HG03139 (cell line): ENCODE data around the gene EBP.

Experiments used
- ATAC-seq: cut with Tn5 transposase; IDR thresholded peaks from one replicate; pipeline ENCODE4 v1.9.1; 2021; ENCODE audit not compliant: unreplicated experiment

EBP gene

GRCh38 chrX:48521353-48522243 is at the start of gene EBP:
Gene EBP, plus strand, starts transcription at chrX:48521808. Its CDS starts 1,964 bp downstream, at chrX:48523772.
- ATAC-seq = peak; percentile 95

GRCh38 chrX:48472225-48472624 is 49.4 kb upstream of the EBP start:
- ATAC-seq = no peak

- no peak for ATAC-seq
These were observed 48.5 kb upstream of the EBP start for GRCh38 chrX:48472851-48473703.

GRCh38 chrX:48473704-48473990 is 48.0 kb upstream of the EBP start:
- ATAC-seq = no peak

- ATAC-seq = no peak
These were observed 47.5 kb upstream of the EBP start for GRCh38 chrX:48474127-48474526.

GRCh38 chrX:48474581-48474980 is 47.0 kb upstream of the EBP start:
- no peak for ATAC-seq

- ATAC-seq = no peak
These were observed 46.3 kb upstream of the EBP start for GRCh38 chrX:48475296-48475695.

- ATAC-seq = peak; percentile 85
These were observed 45.6 kb upstream of the EBP start, which contains the start of gene FTSJ1 for GRCh38 chrX:48475774-48476577. Gene FTSJ1, plus strand, starts transcription at chrX:48476199. Its CDS starts 1,849 bp downstream, at chrX:48478048.

- ATAC-seq = no peak
These were observed 44.7 kb upstream of the EBP start for GRCh38 chrX:48476919-48477318.

- no peak for ATAC-seq
These were observed 43.5 kb upstream of the EBP start for GRCh38 chrX:48477960-48478755.

GRCh38 chrX:48478806-48479205 is 42.8 kb upstream of the EBP start:
- ATAC-seq = no peak

- ATAC-seq = no peak
These were observed 41.5 kb upstream of the EBP start for GRCh38 chrX:48480142-48480541.

GRCh38 chrX:48480583-48480982 is 41.0 kb upstream of the EBP start:
- ATAC-seq = no peak

GRCh38 chrX:48482526-48482925 is 39.1 kb upstream of the EBP start:
- ATAC-seq = no peak

- ATAC-seq = no peak
These were observed 34.2 kb upstream of the EBP start for GRCh38 chrX:48487362-48487798.

- ATAC-seq = no peak
These were observed 33.6 kb upstream of the EBP start for GRCh38 chrX:48488034-48488433.

GRCh38 chrX:48489296-48489695 is 32.3 kb upstream of the EBP start:
- ATAC-seq = no peak

GRCh38 chrX:48489892-48490291 is 31.7 kb upstream of the EBP start:
- no peak for ATAC-seq

- ATAC-seq = no peak
These were observed 30.9 kb upstream of the EBP start for GRCh38 chrX:48490661-48491060.

GRCh38 chrX:48491809-48492208 is 29.8 kb upstream of the EBP start:
- ATAC-seq = no peak
